ENCODE results near the gene PDK2.
A peak's percentile ranks its signal among the peaks of the same experiment; 100 is the strongest.

Gene PDK2

DNA sequence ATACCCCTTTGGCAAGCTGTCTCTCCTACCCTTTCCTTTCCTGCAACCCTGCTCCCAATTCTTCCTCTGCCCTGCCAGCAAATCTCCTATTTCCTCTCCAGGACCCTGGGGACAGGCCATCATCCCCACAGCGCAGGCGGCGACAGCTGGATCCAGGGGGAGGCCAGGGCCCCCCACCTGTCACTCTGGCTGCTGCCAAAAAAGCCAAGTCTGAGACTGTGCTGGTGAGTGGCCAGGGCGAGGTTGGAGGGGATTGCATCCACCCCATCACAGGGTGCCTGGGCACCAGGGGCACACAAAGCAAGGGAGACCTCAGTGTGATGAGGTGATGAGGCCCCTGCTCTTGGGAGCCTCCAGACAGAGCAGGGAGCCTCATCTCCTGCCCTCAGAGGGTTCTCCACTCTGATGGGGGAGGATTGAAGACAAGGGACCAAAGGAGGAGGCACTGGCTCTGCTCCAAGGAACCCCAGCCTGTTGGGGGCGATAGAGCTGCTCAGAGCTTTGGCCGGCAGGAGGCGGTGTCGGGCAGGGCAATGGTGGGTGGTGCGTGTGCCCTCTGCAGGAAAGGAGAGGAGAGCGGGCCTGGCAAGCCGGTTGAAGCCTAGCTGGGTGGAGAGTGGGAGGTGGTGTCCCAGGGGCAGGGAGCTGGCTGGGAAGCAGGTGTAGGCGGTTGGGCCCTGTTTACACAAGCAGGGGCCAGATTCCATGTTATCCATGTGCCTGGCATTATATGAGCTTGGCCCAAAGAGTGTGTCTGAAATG lies 15.6 kb upstream of the PDK2 start:
- H4K20me1 ChIP-seq (ENCODE audit: control insufficient read depth, insufficient read depth, low read depth, low read length), result no peaks in the 10 kb centered on the region
- no peak overlapping the region for H3K4me3 ChIP-seq (ENCODE audit: low read length)
- H3K9me2 ChIP-seq (replicated peaks; ENCODE audit: control insufficient read depth, low read length), result no peaks in the 10 kb centered on the region
- no peaks in the 10 kb centered on the region for H3F3A ChIP-seq (ENCODE audit: control insufficient read depth, insufficient read depth)
- no peak overlapping the region for H3K27ac ChIP-seq (ENCODE audit: low read depth, low read length)
- no peaks in the 10 kb centered on the region for H3K9me3 ChIP-seq (ENCODE audit: control insufficient read depth, insufficient read depth, low read length)
- H3K27me3 ChIP-seq (ENCODE audit: control insufficient read depth, low read length), result no peaks in the 10 kb centered on the region
- H3K4me2 ChIP-seq (ENCODE audit: low read length), result 0 out of 2 replicates have a peak overlapping the region, but pooled peaks have one; percentile 48
- TF ChIP-seq, protein P1, sequence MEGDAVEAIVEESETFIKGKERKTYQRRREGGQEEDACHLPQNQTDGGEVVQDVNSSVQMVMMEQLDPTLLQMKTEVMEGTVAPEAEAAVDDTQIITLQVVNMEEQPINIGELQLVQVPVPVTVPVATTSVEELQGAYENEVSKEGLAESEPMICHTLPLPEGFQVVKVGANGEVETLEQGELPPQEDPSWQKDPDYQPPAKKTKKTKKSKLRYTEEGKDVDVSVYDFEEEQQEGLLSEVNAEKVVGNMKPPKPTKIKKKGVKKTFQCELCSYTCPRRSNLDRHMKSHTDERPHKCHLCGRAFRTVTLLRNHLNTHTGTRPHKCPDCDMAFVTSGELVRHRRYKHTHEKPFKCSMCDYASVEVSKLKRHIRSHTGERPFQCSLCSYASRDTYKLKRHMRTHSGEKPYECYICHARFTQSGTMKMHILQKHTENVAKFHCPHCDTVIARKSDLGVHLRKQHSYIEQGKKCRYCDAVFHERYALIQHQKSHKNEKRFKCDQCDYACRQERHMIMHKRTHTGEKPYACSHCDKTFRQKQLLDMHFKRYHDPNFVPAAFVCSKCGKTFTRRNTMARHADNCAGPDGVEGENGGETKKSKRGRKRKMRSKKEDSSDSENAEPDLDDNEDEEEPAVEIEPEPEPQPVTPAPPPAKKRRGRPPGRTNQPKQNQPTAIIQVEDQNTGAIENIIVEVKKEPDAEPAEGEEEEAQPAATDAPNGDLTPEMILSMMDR (IDR thresholded peaks at IDR 0.05; ENCODE audit: low read depth, low read length, poor library complexity, severe bottlenecking), result peak; percentile 100
- TF ChIP-seq EZH2phosphoT487 (IDR thresholded peaks at IDR 0.05; ENCODE audit: borderline replicate concordance, low read length), result no peak
- no peaks in the 10 kb centered on the region for H3K79me2 ChIP-seq (ENCODE audit: control insufficient read depth, low read length)
- H3K4me1 ChIP-seq (ENCODE audit: control insufficient read depth, low read length), result peaks cover 26% of the 10 kb centered on the region
- H3K36me3 ChIP-seq (ENCODE audit: control insufficient read depth, low read length), result no peaks in the 10 kb centered on the region; the same call in 1 of the 2 replicates

DNA sequence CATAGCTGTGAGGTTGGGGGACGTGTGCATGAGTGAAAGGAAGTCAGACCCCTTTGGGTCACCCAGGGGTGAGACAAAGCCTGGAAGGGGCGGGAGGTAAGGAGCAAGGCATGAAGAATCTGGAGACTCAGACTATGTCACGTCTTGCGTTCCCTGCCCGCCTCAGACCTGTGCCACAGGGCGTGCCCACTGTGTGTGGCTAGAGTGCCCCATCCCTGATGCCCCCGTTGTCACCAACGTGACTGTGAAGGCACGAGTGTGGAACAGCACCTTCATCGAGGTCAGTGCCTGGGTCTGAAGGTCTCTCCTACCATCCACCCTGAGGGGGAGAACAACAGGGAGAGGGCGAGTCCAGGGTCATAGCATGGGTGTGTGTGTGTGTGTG lies 15.1 kb upstream of the PDK2 start:
- Histone ChIP-seq H3F3A (ENCODE audit: control insufficient read depth, insufficient read depth) (no peaks in the 10 kb centered on the region), H3K4me1 (ENCODE audit: control insufficient read depth, low read length) (peaks cover 26% of the 10 kb centered on the region), H3K27me3 (ENCODE audit: control insufficient read depth, low read length) (no peaks in the 10 kb centered on the region), H3K9me2 (replicated peaks; ENCODE audit: control insufficient read depth, low read length) (no peaks in the 10 kb centered on the region), H3K36me3 (ENCODE audit: control insufficient read depth, low read length) (no peaks in the 10 kb centered on the region; the same call in 1 of the 2 replicates), H3K4me3 (ENCODE audit: low read length) (no peak overlapping the region), H3K79me2 (ENCODE audit: control insufficient read depth, low read length) (no peaks in the 10 kb centered on the region), H4K20me1 (ENCODE audit: control insufficient read depth, insufficient read depth, low read depth, low read length) (no peaks in the 10 kb centered on the region), H3K9me3 (ENCODE audit: control insufficient read depth, insufficient read depth, low read length) (no peaks in the 10 kb centered on the region), H3K27ac (ENCODE audit: low read depth, low read length) (no peak overlapping the region), H3K4me2 (ENCODE audit: low read length) (peak overlapping the region; percentile 48; the same call in 1 of the 2 replicates)
- no peak for TF ChIP-seq EZH2phosphoT487 (IDR thresholded peaks at IDR 0.05; ENCODE audit: borderline replicate concordance, low read length)
- TF ChIP-seq, protein P1 (IDR thresholded peaks at IDR 0.05; ENCODE audit: low read depth, low read length, poor library complexity, severe bottlenecking), result no peak

DNA sequence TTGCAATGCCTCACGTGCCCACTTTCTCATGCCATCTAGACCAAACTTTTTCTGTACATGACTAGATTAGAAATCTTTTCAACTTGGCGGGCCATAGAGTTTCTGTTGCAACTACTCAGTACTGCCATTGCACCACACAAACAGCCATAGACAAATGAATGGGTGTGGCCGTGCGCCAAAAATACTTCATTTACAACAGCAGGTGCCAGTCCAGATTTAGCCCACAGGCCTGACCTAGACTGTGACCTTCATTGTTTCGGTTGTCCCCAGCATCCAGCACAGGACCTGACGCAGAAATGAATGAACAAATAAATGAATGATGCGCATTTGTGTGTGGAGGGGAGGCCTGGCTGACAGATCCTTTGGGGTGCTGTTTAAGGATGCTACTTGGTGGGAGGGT lies 14.3 kb upstream of the PDK2 start:
- Histone ChIP-seq H3K9me2 (replicated peaks; ENCODE audit: control insufficient read depth, low read length) (no peaks in the 10 kb centered on the region), H3K27ac (ENCODE audit: low read depth, low read length) (peak overlapping the region; percentile 24), H3K4me1 (ENCODE audit: control insufficient read depth, low read length) (peaks cover 26% of the 10 kb centered on the region), H4K20me1 (ENCODE audit: control insufficient read depth, insufficient read depth, low read depth, low read length) (no peaks in the 10 kb centered on the region), H3K27me3 (ENCODE audit: control insufficient read depth, low read length) (no peaks in the 10 kb centered on the region), H3K79me2 (ENCODE audit: control insufficient read depth, low read length) (no peaks in the 10 kb centered on the region), H3K9me3 (ENCODE audit: control insufficient read depth, insufficient read depth, low read length) (no peaks in the 10 kb centered on the region), H3K36me3 (ENCODE audit: control insufficient read depth, low read length) (no peaks in the 10 kb centered on the region; the same call in 1 of the 2 replicates), H3F3A (ENCODE audit: control insufficient read depth, insufficient read depth) (no peaks in the 10 kb centered on the region), H3K4me3 (ENCODE audit: low read length) (peak overlapping the region; percentile 41), H3K4me2 (ENCODE audit: low read length) (peak overlapping the region; percentile 48)
- no peak for TF ChIP-seq EZH2phosphoT487 (IDR thresholded peaks at IDR 0.05; ENCODE audit: borderline replicate concordance, low read length)
- TF ChIP-seq, protein P1 (IDR thresholded peaks at IDR 0.05; ENCODE audit: low read depth, low read length, poor library complexity, severe bottlenecking), result no peak
